WTC11 (cell line): ENCODE measurements around the gene WDR7.

Experiments used
- CTCF ChIP-seq: fragments of 200-600 bp; IDR thresholded peaks from 2 replicates; pipeline ENCODE4 v1.8.0; 2022; ENCODE audit warnings: antibody characterized with exemption
- E2F5 ChIP-seq: sonication (generic); formaldehyde crosslinking; IDR thresholded peaks from 2 replicates; pipeline ENCODE4 v1.8.1; 2022; ENCODE audit warnings: mild to moderate bottlenecking, moderate library complexity, missing genetic modification reagents
- ETV6 ChIP-seq: sonication (generic); formaldehyde crosslinking; IDR thresholded peaks from 2 replicates; pipeline ENCODE4 v1.8.1; 2022; ENCODE audit warnings: mild to moderate bottlenecking, missing genetic modification reagents
- MAX ChIP-seq: sonication (generic); formaldehyde crosslinking; IDR thresholded peaks from 2 replicates; pipeline ENCODE4 v1.8.0; 2022; ENCODE audit warnings: mild to moderate bottlenecking, missing genetic modification reagents
- NR2C2 ChIP-seq: sonication (generic); formaldehyde crosslinking; IDR thresholded peaks from 2 replicates; pipeline ENCODE4 v1.8.0; 2022; ENCODE audit warnings: mild to moderate bottlenecking, missing genetic modification reagents

GRCh38 chr18:56775701-56776100 is 124.5 kb downstream of the WDR7 start:
- TF ChIP-seq MAX (CRISPR knock-in tag): no peak
- no peak for TF ChIP-seq CTCF
- no peak for TF ChIP-seq E2F5 (CRISPR knock-in tag)
- no peak for TF ChIP-seq ETV6 (CRISPR knock-in tag)
- no peak for TF ChIP-seq NR2C2 (CRISPR knock-in tag)
